ENCODE results near the gene SPRN.
"Not testable (repeated sequence)": the region's sequence is repeated elsewhere in the genome, so short reads cannot be mapped to it uniquely, and the experiment has no call there.

The SPRN gene

DNA sequence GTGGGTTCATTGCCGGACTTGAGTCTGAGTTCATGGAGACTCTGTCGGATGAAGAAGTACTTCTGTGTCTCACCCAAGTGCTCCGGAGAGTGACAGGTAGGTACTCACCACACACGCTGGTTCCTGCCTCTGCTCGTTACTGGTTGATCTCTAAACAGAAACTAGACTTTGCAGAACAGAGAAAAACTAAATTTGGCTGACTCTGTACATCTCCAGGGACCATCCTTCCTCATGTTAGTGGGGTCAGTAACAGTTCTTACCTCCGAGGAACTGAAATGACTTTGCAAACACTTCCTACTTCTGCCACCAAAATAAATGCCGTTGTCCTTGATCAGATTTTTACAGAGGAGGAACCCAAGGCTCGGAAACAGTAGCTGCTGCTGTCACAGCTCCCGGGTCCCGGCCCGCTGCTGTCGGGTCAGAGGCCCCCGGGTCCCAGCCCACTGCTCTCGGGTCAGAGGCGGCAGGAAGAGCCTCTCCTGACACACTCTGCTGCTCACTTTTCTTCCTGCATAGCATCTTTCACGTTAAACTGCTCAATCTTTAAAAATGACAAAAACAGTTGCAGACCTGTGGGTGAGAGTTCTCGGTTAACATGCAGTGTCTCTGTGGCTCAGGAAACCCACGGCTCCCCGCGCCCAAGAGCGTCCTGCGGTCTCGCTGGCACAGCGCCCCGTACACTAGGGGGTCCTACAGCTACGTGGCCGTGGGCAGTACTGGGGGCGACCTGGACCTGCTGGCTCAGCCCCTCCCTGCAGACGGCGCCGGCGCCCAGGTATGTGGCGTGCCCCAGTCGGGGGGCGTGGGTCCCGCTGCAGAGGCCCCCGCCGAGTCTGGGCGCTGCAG, 35.2 kb downstream of the SPRN start:
- no peak for FAIRE-seq
- no peak for DNase-seq (ENCODE audit: low spot score)

DNA sequence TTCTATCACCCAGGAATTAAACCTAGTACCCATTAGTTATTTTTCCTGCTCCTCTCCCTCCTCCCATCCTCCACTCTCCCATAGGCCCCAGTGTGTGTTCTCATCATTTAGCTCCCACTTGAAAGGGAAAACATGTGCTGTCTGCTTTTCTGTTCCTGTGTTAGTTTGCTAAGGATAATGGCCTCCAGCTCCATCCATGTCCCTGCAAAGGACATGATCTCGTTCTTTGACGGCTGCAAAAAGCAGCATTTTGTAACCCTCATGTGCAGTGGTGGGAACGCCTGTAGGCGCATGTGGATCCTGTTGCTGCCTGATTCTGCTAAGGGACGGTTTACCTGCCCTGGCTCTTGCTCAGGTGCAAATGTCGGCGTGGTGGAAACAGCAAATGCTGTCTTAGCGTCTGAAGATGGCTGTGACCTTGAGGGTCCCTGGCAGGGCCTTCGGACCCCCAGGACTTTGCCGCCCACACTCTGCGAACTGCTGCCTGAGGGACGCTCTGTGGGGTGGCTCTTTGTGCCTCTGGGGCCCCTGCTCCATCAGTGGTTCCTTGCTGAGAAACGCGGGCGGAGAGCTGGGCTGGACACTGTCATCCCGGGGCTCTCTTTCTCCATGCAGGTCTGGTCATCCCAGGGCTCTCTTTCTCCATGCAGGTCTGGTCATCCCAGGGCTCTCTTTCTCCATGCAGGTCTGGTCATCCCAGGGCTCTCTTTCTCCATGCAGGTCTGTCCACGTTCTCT, 36.0 kb downstream of the SPRN start:
- FAIRE-seq: no peak
- no peak for DNase-seq (ENCODE audit: low spot score)

GRCh38 chr10:133386951-133387350, 37.5 kb downstream of the SPRN start:
- not testable (repeated sequence) for FAIRE-seq; DNase-seq (ENCODE audit: low spot score)

DNA sequence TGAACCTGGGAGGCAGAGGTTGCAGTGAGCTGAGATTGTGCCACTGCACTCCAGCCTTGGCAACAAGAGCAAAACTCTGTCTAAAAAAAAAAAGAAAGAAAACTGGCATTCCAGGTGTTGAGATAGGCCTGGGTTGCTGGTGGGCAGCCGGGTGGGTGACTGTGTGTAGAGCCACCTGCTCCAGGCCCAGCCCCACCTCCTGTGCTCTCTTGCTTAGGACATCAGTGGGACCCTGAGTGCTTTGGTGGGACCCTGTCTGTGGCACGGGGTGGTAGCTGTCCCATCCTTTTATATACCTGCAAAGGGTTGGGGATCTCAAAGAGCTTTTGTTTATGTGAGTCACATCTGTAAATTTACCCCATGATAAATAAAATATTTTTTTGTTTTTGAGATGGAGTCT, 39.2 kb downstream of the SPRN start:
- FAIRE-seq (no peak), DNase-seq (ENCODE audit: low spot score) (no peak)

DNA sequence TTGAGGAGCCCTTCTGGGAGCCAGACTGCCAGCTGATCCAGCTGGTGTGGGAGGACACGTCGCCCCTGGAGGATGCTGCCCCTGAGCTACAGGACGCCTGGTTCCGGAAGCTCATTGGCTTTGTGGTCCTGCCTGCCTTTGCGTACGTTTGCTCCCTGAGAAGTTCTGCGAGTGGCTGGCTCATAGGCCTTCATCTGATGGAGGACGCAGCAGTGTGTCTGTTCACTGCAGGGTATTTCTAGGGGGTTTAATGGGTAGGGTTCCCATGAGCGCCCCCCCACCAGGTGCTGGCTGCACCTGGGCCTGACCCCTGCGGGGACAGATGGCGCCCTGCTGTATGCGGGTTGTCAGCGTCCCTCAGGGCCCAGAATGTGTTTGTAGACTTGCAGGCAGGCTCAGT, 40.4 kb downstream of the SPRN start:
- no peak for FAIRE-seq
- no peak for DNase-seq (ENCODE audit: low spot score)

- DNase-seq (ENCODE audit: low spot score): no peak
- no peak for FAIRE-seq
Measured at GRCh38 chr10:133383551-133383950, 40.9 kb downstream of the SPRN start.

- FAIRE-seq (no peak), DNase-seq (ENCODE audit: low spot score) (no peak)
Measured at GRCh38 chr10:133381036-133381435, 43.4 kb downstream of the SPRN start.

DNA sequence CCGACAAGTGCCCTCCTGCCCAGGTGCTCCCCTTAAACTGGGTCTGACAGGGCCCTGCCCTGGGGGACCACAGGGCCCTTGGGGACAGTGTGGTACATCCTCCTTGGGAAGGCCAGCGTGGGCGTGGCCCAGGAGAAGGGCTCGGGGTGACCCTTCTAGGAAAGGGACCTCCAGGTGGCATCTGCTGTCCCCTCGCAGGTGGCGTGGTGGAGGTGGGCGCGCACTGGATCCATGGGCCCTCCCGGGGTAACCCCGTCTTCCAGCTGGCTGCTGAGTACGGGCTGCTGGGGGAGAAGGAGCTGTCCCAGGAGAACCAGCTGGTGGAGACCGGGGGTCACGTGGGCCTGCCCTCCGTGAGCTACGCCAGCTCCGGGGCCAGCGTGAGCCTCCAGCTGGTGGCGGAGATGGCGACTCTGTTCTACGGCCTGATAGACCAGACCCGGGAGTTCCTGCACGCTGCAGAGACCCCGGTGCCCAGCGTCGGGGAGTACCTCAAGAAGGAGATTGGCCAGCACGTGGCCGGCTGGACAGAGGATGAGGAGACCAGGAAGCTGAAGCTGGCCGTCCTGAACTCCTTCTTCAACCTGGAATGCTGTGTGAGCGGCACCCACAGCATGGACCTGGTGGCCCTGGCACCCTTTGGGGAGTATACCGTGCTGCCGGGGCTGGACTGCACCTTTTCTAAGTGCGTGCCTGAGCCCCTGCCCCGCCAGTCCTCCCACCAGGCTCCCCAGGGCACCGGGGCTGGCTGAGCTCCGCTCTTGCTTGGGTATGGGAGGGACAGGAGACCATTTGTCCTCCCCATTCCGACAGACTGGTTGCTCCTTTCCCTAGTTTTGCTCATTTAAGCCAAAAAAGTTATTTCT, 44.4 kb downstream of the SPRN start:
- DNase-seq (ENCODE audit: low spot score) (no peak), FAIRE-seq (no peak)

- FAIRE-seq (no peak), DNase-seq (ENCODE audit: low spot score) (peak; percentile 67)
Measured at GRCh38 chr10:133379152-133379800, 45.1 kb downstream of the SPRN start, which contains the start of gene PAOX. PAOX (plus strand) TSS chr10:133379262; CDS start chr10:133379317, 55 bp downstream.

- FAIRE-seq (peak; percentile 23), DNase-seq (ENCODE audit: low spot score) (peak; percentile 50)
Measured at GRCh38 chr10:133378251-133379096, 46.0 kb downstream of the SPRN start.

DNA sequence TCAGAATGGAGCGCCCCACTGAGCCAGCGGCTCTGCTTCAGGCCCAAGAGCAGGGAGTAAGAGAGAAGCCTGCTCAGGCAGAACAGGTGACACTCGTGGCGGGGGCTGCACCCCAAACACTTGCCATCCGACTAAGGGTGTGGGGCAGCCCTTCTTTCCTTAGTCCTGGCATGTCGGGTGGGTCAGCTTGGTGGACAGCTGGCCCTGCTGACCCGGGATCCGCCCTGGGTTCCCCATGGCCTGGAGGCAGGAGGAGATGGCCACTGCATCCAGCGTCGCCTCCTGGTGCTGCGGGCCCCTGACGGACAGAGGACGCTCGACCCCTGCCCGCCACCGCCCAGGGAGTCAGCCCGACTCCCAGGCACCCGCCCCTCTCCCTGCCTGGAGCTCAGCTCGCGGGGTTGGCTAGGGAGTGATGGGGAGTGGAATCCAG, 46.6 kb downstream of the SPRN start:
- no peak for DNase-seq (ENCODE audit: low spot score)
- FAIRE-seq: no peak

DNA sequence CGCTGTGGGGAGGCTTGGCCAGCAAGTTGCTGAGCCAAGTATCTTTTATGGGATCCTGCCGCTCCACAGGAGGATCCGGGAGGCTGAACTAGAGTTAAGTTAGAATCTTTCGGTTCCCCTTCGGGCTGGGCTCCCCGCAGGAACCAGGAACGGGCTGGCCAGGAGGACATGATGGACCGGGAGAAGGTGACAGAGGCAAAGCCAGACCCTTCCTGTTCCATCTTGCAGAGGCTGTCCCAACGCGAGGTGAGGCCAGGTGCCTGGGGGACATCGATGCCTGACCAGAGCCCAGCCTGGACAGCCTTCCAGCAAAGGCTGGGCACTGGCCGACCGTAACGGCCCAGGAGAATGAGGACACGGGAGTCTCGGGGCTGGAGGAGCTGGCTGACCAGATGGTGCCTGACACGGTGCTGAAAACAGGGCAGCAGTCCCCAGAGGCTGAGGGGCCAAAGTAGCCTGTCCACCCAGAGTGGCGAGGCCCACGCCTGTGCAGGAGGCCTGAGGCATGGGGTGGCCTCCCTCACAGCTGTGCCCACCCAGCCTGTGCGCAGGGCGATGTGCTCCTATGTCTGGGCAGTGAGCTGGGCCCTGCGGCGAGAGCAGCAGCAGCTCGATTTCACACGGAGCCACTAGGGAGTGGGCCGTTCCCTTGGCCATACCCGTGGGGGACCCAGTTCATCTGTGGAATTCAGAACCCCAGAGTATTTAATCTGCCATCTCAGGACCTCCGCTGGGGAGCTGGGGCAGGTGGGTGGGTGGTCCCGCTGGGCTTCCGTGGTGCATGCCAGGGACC, 47.2 kb downstream of the SPRN start:
- DNase-seq (ENCODE audit: low spot score): no peak
- FAIRE-seq: no peak

- not testable (repeated sequence) for DNase-seq (ENCODE audit: low spot score); FAIRE-seq
Measured at GRCh38 chr10:133376183-133376582, 48.2 kb downstream of the SPRN start.

DNA sequence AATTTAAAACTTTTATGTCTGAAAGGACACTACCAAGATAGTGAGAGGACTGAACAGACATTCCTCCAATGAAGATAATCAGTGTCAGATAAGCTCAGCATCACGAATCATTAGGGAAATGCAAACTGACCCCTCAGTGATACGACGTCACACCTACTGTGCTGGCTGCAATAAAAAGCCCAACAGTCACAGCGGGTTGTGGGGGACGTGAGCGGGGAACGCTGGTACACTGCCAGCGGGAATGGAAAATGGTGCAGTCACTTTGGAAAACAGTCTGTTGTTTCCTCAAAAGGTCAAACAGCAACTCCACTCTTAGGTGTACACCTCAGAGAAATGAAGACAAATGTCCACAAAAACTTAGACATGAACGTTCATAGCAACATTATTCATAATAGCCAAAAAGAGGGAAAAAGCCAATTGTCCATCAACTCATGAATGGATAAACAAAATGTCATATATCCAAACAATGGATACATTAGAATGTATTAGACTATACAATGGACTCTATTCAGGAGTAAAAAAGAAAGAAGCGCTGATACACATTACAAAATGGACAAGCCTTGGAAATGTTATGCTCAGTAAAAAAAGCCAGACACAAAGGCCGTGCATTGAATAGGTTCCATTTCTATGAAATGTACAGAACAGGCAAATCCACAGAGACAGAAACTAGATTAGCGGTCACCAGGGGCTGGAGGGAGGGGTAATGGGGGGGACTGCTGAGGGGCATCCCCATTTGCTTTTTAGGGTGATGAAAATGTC, 48.9 kb downstream of the SPRN start:
- DNase-seq (ENCODE audit: low spot score) (no peak), FAIRE-seq (no peak)

DNA sequence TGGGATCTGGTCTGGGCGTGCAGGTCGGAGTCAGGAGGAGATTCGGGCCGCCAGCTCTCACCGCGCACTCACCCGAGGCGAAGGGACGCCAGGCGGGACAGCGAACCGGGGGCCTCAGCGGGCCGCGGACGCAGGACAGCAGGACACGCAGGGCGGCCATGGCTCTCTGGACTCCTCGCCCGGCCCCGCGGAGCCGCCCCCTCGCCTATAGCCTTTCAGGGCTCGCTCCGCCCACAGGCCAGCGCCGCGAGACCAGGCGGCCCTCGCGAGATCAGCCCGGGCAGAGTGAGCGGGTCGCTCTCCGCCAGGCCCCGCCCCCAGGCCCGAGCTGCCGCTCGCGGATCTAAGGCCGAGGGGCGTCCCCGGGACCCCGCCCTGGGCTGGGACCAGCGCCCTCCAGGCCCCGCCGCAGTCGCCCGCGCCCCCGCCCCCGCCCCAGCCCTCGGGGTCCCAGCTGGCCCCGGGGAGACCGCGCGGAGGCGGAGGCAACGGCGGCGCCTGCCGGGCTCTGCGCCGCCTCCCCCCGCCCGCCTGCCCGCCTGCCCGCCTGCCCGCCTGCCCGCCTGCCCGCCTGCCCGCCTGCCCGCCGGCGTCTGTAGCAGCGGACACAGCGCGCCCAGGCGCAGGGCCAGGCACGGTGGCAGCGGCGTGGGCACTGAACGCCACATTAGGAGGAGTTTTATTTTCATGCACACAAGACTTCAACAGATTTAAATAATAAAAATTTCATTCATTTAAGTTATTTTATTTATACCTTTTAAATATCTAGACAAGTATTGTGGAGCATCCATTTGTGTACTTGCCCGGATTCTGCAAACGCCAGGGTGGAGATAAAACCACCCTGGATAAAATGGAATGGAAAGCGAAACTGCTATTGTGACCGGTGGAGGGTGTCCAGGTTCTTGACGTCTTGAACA, 51.0 kb downstream of the SPRN start, which contains the start of gene ECHS1:
ECHS1 (minus strand) TSS at position 181 of the 917 bp plus-strand sequence; CDS start at position 160, 21 bp downstream.
- DNase-seq (ENCODE audit: low spot score) (peak; percentile 96), FAIRE-seq (peak; percentile 83)

DNA sequence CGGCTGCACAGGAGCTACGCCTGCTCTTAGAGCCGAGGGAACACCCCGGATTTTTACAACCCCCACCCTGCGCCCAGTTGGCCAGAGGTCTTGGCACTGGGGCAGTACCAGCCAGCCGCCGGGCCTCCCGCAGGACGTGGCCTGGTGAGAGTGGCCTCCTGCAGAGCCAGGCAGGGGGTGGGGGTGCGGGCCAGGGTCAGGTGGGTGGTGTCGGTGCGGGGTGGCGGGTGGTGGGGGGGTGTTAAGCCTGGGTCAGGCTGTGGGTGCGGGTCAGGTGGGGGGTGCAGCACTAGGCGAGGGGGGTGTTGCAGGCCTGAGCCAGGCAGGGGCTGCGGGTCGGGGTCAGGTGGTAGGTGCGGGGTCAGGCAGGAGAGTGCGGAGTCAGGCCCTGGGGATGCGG, 51.9 kb downstream of the SPRN start:
- FAIRE-seq: no peak
- no peak for DNase-seq (ENCODE audit: low spot score)

Measured in urothelium cell line (cell line).